Stimulated activated CD8-positive, alpha-beta memory T cell treated with anti-CD3 and anti-CD28 coated beads, Interleukin-15, amount 100 ng/mL, for 48 hours (primary cell): ENCODE measurements around the gene CCDC169.
A peak's percentile ranks its signal among the peaks of the same experiment; 100 is the strongest.
"Not testable (repeated sequence)": the region's sequence is repeated elsewhere in the genome, so short reads cannot be mapped to it uniquely, and the experiment has no call there.

ENCODE experiments used
- DNase-seq, 2 donors: peaks; one replicate each; pipeline ENCODE4 v3.0.0-alpha.2; 2020; ENCODE audit warnings: low read depth in 2 of 2

CCDC169 gene

GRCh38 chr13:36297366-36298338 lies at the start of gene CCDC169:
CCDC169 (minus strand) TSS chr13:36297814; CDS start chr13:36297719, 95 bp downstream.
- peak; percentile 22 to 37 for DNase-seq

GRCh38 chr13:36346222-36347083 lies 48.8 kb upstream of the CCDC169 start, which contains the start of gene SPART:
SPART (minus strand) TSS chr13:36346394; CDS start chr13:36335830, 10,564 bp downstream.
- peak; percentile 75 to 76 for DNase-seq

GRCh38 chr13:36345438-36346221 lies 48.0 kb upstream of the CCDC169 start:
- no peak for DNase-seq

GRCh38 chr13:36344886-36345437 lies 47.3 kb upstream of the CCDC169 start:
- no peak for DNase-seq

- no peak for DNase-seq
Observed at GRCh38 chr13:36344173-36344572, 46.6 kb upstream of the CCDC169 start.

- no peak for DNase-seq
Observed at GRCh38 chr13:36343766-36344165, 46.2 kb upstream of the CCDC169 start.

GRCh38 chr13:36342715-36343114 lies 45.1 kb upstream of the CCDC169 start:
- DNase-seq, result no peak

- DNase-seq, result no peak
Observed at GRCh38 chr13:36341718-36342117, 44.1 kb upstream of the CCDC169 start.

- no peak for DNase-seq
Observed at GRCh38 chr13:36339600-36340155, 42.1 kb upstream of the CCDC169 start.

GRCh38 chr13:36337938-36338641 lies 40.5 kb upstream of the CCDC169 start:
- DNase-seq, result no peak

- DNase-seq, result no peak
Observed at GRCh38 chr13:36332986-36333385, 35.4 kb upstream of the CCDC169 start.

- not testable (repeated sequence) for DNase-seq
Observed at GRCh38 chr13:36332255-36332654, 34.6 kb upstream of the CCDC169 start.

- no peak for DNase-seq
Observed at GRCh38 chr13:36331280-36331679, 33.7 kb upstream of the CCDC169 start.

- no peak for DNase-seq
Observed at GRCh38 chr13:36329361-36329760, 31.7 kb upstream of the CCDC169 start.

GRCh38 chr13:36328821-36329220 lies 31.2 kb upstream of the CCDC169 start:
- DNase-seq, result no peak

- no peak for DNase-seq
Observed at GRCh38 chr13:36325912-36326311, 28.3 kb upstream of the CCDC169 start.

GRCh38 chr13:36324881-36325280 lies 27.3 kb upstream of the CCDC169 start:
- not testable (repeated sequence) for DNase-seq

GRCh38 chr13:36323951-36324566 lies 26.4 kb upstream of the CCDC169 start:
- DNase-seq, result no peak

GRCh38 chr13:36323408-36323807 lies 25.8 kb upstream of the CCDC169 start:
- no peak for DNase-seq

GRCh38 chr13:36319793-36320192 lies 22.2 kb upstream of the CCDC169 start:
- DNase-seq, result not testable (repeated sequence)
